IMR-90 (cell line): ENCODE data around the gene RET. TPM values are rescaled to one million over a fixed set of nuclear protein-coding genes. Genes with fewer than 3 reads are reported as not detected.

Source experiments
- ATAC-seq: fragments of 200-7000 bp; cut with Tn5 transposase; 2 replicates; pipeline ENCODE4 v1.9.1; 2020; ENCODE audit warnings: low read depth, mild to moderate bottlenecking, moderate library complexity
- BruUV-seq: library from RNA; stranded (reverse); fragments of 400-500 nt; replicated peaks from 2 replicates; lab custom pipeline; 2021; lab: Mats Ljungman, UMichigan
- CTCF ChIA-PET: fragments of 300-600 bp; formaldehyde crosslinking; extraction: SDS; loops from one replicate; lab custom pipeline; 2021; ENCODE audit warnings: antibody characterized with exemption; lab: Yijun Ruan, JAX
- POLR2A ChIA-PET: fragments of 300-600 bp; sonication (Branson Sonifier 250); formaldehyde crosslinking; loops from one replicate; lab custom pipeline; 2022; ENCODE audit warnings: antibody characterized with exemption; ENCODE audit not compliant: unreplicated experiment; lab: Charles Lee
- DNase-seq: peaks from one replicate; pipeline ENCODE4 v3.0.0; 2013
- H2AFZ ChIP-seq: replicated peaks from 2 replicates; pipeline ENCODE3; 2013; ENCODE audit warnings: low read length, mild to moderate bottlenecking; ENCODE audit not compliant: poor library complexity
- H2AK5ac ChIP-seq: 2 replicates; pipeline ENCODE4 v1.6.1; 2013; ENCODE audit warnings: low read depth, low read length, inconsistent platforms
- H2AK9ac ChIP-seq: replicated peaks from 2 replicates; pipeline ENCODE3; 2013; ENCODE audit warnings: mild to moderate bottlenecking, low read depth, low read length, moderate library complexity; ENCODE audit not compliant: poor library complexity
- H2BK120ac ChIP-seq: 2 replicates; pipeline ENCODE4 v1.6.1; 2013; ENCODE audit warnings: low read depth, low read length, inconsistent platforms
- H2BK15ac ChIP-seq: 3 replicates; pipeline ENCODE4 v1.6.1; 2013; ENCODE audit warnings: low read depth, low read length, inconsistent platforms
- H2BK20ac ChIP-seq: 2 replicates; pipeline ENCODE4 v1.6.1; 2013; ENCODE audit warnings: low read depth, mild to moderate bottlenecking, inconsistent platforms, low read length, moderate library complexity
- H2BK5ac ChIP-seq: 2 replicates; pipeline ENCODE4 v1.6.1; 2013; ENCODE audit warnings: mild to moderate bottlenecking, low read depth, low read length, inconsistent platforms; ENCODE audit not compliant: poor library complexity, severe bottlenecking
- H3K14ac ChIP-seq: replicated peaks from 2 replicates; pipeline ENCODE4 v1.6.1; 2013; ENCODE audit warnings: low read depth, low read length, inconsistent platforms
- H3K18ac ChIP-seq: 2 replicates; pipeline ENCODE4 v1.6.1; 2013; ENCODE audit warnings: low read depth, low read length, control low read depth
- H3K23ac ChIP-seq: 2 replicates; pipeline ENCODE4 v1.6.1; 2013; ENCODE audit warnings: low read depth, low read length, inconsistent platforms
- H3K27ac ChIP-seq: 2 replicates; pipeline ENCODE4 v1.5.1; 2013; ENCODE audit warnings: mild to moderate bottlenecking, control low read depth, low read length; ENCODE audit not compliant: insufficient read depth
- H3K27me3 ChIP-seq: 2 replicates; pipeline ENCODE4 v1.6.1; 2013; ENCODE audit warnings: low read length; ENCODE audit not compliant: control insufficient read depth, insufficient read depth
- H3K36me3 ChIP-seq: 2 replicates; pipeline ENCODE4 v1.6.1; 2013; ENCODE audit warnings: low read length, mixed read lengths; ENCODE audit not compliant: control insufficient read depth, insufficient read depth
- H3K4ac ChIP-seq: 2 replicates; pipeline ENCODE4 v1.6.1; 2013; ENCODE audit warnings: low read depth, low read length, inconsistent platforms
- H3K4me1 ChIP-seq: 2 replicates; pipeline ENCODE4 v1.6.1; 2013; ENCODE audit warnings: low read length, mixed read lengths; ENCODE audit not compliant: control insufficient read depth, insufficient read depth
- H3K4me2 ChIP-seq: 2 replicates; pipeline ENCODE4 v1.6.1; 2013; ENCODE audit warnings: low read depth, mild to moderate bottlenecking, control low read depth, low read length, moderate library complexity
- H3K4me3 ChIP-seq: 2 replicates; pipeline ENCODE4 v1.5.1; 2013; ENCODE audit warnings: low read depth, mild to moderate bottlenecking, control low read depth, low read length, moderate library complexity; ENCODE audit not compliant: insufficient read depth
- H3K56ac ChIP-seq: 2 replicates; pipeline ENCODE4 v1.6.1; 2013; ENCODE audit warnings: low read length, inconsistent platforms; ENCODE audit not compliant: insufficient read depth; ENCODE audit errors: extremely low read depth
- H3K79me1 ChIP-seq, 2 experiments: 2 replicates each; pipeline ENCODE4 v1.6.1; 2013; ENCODE audit warnings: low read length in 2 of 2, inconsistent platforms in 1 of 2, low read depth in 1 of 2
- H3K9ac ChIP-seq: 2 replicates; pipeline ENCODE4 v1.6.1; 2013; ENCODE audit warnings: low read depth, low read length, control low read depth
- H3K9me1 ChIP-seq: 2 replicates; pipeline ENCODE4 v1.6.1; 2013; ENCODE audit warnings: low read length, inconsistent platforms; ENCODE audit not compliant: insufficient read depth
- H3K9me3 ChIP-seq: 2 replicates; pipeline ENCODE4 v1.6.1; 2013; ENCODE audit warnings: low read length; ENCODE audit not compliant: control insufficient read depth, insufficient read depth
- H4K20me1 ChIP-seq: 2 replicates; pipeline ENCODE4 v1.6.1; 2013; ENCODE audit warnings: low read length, inconsistent platforms; ENCODE audit not compliant: insufficient read depth
- H4K5ac ChIP-seq: 2 replicates; pipeline ENCODE4 v1.6.1; 2013; ENCODE audit warnings: mild to moderate bottlenecking, low read depth, low read length, control low read depth
- H4K8ac ChIP-seq, 2 experiments: 2 replicates each; pipeline ENCODE4 v1.6.1; 2013; ENCODE audit warnings: low read depth in 2 of 2, low read length in 2 of 2, control low read depth in 1 of 2, inconsistent platforms in 1 of 2
- H4K91ac ChIP-seq: 2 replicates; pipeline ENCODE4 v1.6.1; 2013; ENCODE audit warnings: low read depth, low read length, inconsistent platforms; ENCODE audit not compliant: insufficient read depth
- BHLHE40 ChIP-seq: fragments of 150-350 bp; IDR thresholded peaks from 2 replicates; pipeline ENCODE4 v1.6.1; 2016; ENCODE audit warnings: mild to moderate bottlenecking, low read depth, low read length
- ELK1 ChIP-seq: fragments of 150-350 bp; IDR thresholded peaks from 2 replicates; pipeline ENCODE4 v1.6.1; 2016; ENCODE audit warnings: low read depth, mild to moderate bottlenecking, low read length, moderate library complexity, borderline replicate concordance
- MAFK ChIP-seq: IDR thresholded peaks from 2 replicates; pipeline ENCODE4 v1.6.1; 2012; ENCODE audit warnings: low read depth, low read length, improper control_type of control experiment
- MAZ ChIP-seq: IDR thresholded peaks from 2 replicates; pipeline ENCODE4 v1.6.1; 2012; ENCODE audit warnings: low read depth, mild to moderate bottlenecking, low read length, improper control_type of control experiment, moderate library complexity, borderline replicate concordance
- MXI1 ChIP-seq: IDR thresholded peaks from 2 replicates; pipeline ENCODE4 v1.6.1; 2012; ENCODE audit warnings: low read depth, mild to moderate bottlenecking, low read length, moderate library complexity, borderline replicate concordance
- NFE2L2 ChIP-seq: fragments of 150-350 bp; IDR thresholded peaks from 2 replicates; pipeline ENCODE4 v1.6.1; 2016; ENCODE audit warnings: low read depth, mild to moderate bottlenecking, low read length
- RCOR1 ChIP-seq: IDR thresholded peaks from 2 replicates; pipeline ENCODE4 v1.6.1; 2012; ENCODE audit warnings: mild to moderate bottlenecking, low read length, improper control_type of control experiment; ENCODE audit not compliant: insufficient replicate concordance
- RFX5 ChIP-seq: IDR thresholded peaks from 2 replicates; pipeline ENCODE4 v1.8.0; 2012; ENCODE audit warnings: low read depth, mild to moderate bottlenecking, low read length, moderate library complexity
- USF2 ChIP-seq: fragments of 150-350 bp; IDR thresholded peaks from 2 replicates; pipeline ENCODE4 v1.6.1; 2017; ENCODE audit warnings: mild to moderate bottlenecking, antibody characterized with exemption, low read length, low read depth
- WGBS, 2 experiments: methylation state at CpG; one replicate each; pipeline versions ENCODE4 v1.1.5 to v1.1.7; 2013; ENCODE audit warnings: missing lambda C conversion rate in 2 of 2; ENCODE audit not compliant: insufficient read length in 1 of 2; ENCODE audit errors: extremely low coverage in 2 of 2; 5-methylcytosine and 5-hydroxymethylcytosine counted together
- dilution Hi-C: fragments of 300-500 bp; cut with HindIII; formaldehyde crosslinking; loops from one replicate; pipeline ENCODE4 v1.14.3; 2018; ENCODE audit warnings: low sequenced_read_pairs; ENCODE audit not compliant: unreplicated experiment
- in situ Hi-C: fragments of 300-500 bp; cut with MboI; formaldehyde crosslinking; loops from 3 replicates; pipeline ENCODE4 v1.14.3; 2019; ENCODE audit warnings: low sequenced_read_pairs, inconsistent platforms, mixed read lengths
- intact Hi-C: fragments of 100-400 bp; cut with micrococcal nuclease; formaldehyde crosslinking; loops from 2 replicates; pipeline ENCODE4 v1.10.0; 2022
- polyA plus RNA-seq, 3 experiments: library from polyadenylated mRNA; depleted of rRNA; stranded (reverse); fragments of >200 nt; gene quantifications; 2 replicates each; pipeline ENCODE4 v1.2.3, GENCODE V29; 2012; ENCODE audit warnings: low replicate concordance in 1 of 3
- total RNA-seq: library from RNA; depleted of rRNA; stranded (reverse); fragments of >200 nt; gene quantifications from 2 replicates; pipeline ENCODE4 v1.2.3, GENCODE V29; 2012

Gene RET
- total and polyA plus RNA-seq, 2 of the 4 experiments (the other 2 are of a cell fraction) = 0.10 to 0.18 TPM

DNA sequence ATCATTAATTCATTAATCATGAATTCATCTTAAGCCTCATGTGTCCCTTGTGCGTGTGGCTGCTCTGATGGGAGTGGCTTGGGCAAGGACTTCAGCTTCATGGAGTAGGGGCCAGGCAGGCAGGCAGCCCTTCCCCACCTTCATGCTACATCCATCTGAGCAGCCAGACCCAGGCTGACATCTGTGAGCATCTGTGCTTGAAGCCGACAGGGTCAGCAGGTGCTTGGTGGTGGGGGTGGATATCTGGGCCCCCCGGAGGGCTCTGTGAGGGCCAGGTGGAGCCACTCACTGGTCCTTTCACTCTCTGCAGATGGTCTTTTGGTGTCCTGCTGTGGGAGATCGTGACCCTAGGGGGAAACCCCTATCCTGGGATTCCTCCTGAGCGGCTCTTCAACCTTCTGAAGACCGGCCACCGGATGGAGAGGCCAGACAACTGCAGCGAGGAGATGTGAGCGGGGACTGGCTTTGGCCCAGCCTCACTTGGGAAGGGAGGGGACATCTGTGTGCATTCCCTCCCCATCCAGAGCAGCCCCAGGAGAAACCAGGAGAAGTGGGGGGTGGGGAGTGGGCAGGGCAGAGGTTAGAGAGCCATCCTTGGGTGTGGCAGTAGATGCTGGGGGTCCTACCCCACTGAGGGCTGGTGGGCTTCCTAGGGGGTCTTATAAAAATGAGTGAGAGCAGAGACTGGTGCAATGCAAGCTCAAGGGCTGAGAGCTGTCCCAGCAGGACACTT lies 46.7 kb downstream of the RET start:
- Histone ChIP-seq H3K79me1 (no peaks in the 10 kb centered on the region), H2AFZ (no peak overlapping the region), H3K4me3 (no peak overlapping the region), H3K27ac (no peak overlapping the region), H2BK15ac (no peak overlapping the region), H3K4me1 (peaks cover 3% of the 10 kb centered on the region), H2BK20ac (no peak overlapping the region), H3K23ac (no peak overlapping the region), H3K4me2 (no peak overlapping the region), H3K9ac (no peak overlapping the region), H3K9me3 (no peaks in the 10 kb centered on the region), H4K20me1 (no peaks in the 10 kb centered on the region), H3K4ac (no peak overlapping the region), H3K27me3 (peaks cover 23% of the 10 kb centered on the region), H3K56ac (no peak overlapping the region), H4K5ac (no peak overlapping the region), H2AK5ac (no peak overlapping the region), H2AK9ac (no peak overlapping the region), H3K36me3 (no peaks in the 10 kb centered on the region), H4K91ac (no peak overlapping the region), H3K14ac (no peak overlapping the region), H4K8ac (no peak overlapping the region), H2BK120ac (no peak overlapping the region), H3K9me1 (0 out of 2 replicates have a peak, but pooled peaks cover 4% of the 10 kb centered on the region), H3K18ac (no peak overlapping the region), H2BK5ac (no peak overlapping the region)
- dilution Hi-C loops = no loop called here
- ATAC-seq = no peak
- no TSS peak for BruUV-seq
- ChIA-PET POLR2A (no interaction called here), CTCF (interaction anchor here (1.4 kb wide), 1 partner anchor 19 kb away, joined by 3 read pairs; no protein-coding TSS in a partner anchor)
- TF ChIP-seq MAFK (no peak), BHLHE40 (no peak), RFX5 (no peak), ELK1 (no peak), MXI1 (no peak), MAZ (no peak), USF2 (no peak), RCOR1 (no peak), NFE2L2 (no peak)
- in situ Hi-C loops = no loop called here
- DNase-seq = no peak
- WGBS, 2 experiments = no CpG with 5 or more reads among the region's 9 CpGs
- intact Hi-C loops = no loop called here
